GM12878 (cell line): ENCODE data around the gene PGC. TPM values are rescaled to one million over a fixed set of nuclear protein-coding genes. Genes with fewer than 3 reads are reported as not detected.

ENCODE experiments used
- ASH2L ChIP-seq: fragments of 300-600, 200-600 bp; sonication (generic); IDR thresholded peaks from 2 replicates; pipeline ENCODE4 v1.6.1; 2017; ENCODE audit warnings: low read depth, mild to moderate bottlenecking, borderline replicate concordance
- CBX3 ChIP-seq: fragments of 200-600 bp; sonication (generic); IDR thresholded peaks from 2 replicates; pipeline ENCODE4 v1.6.1; 2016; ENCODE audit warnings: low read depth, borderline replicate concordance
- E2F4 ChIP-seq: IDR thresholded peaks from 2 replicates; pipeline ENCODE4 v1.6.1; 2012; ENCODE audit warnings: low read depth, low read length, improper control_type of control experiment
- E4F1 ChIP-seq: fragments of 450-650 bp; IDR thresholded peaks from 2 replicates; pipeline ENCODE4 v1.6.1; 2018; ENCODE audit warnings: borderline replicate concordance, mild to moderate bottlenecking; ENCODE audit not compliant: partially characterized antibody
- EGR1 ChIP-seq, 2 experiments: IDR thresholded peaks; 1 replicate in 1 of 2; 2 replicates in 1 of 2; pipeline ENCODE4 v1.6.1; 2011 to 2012; ENCODE audit warnings: low read depth in 2 of 2, low read length in 2 of 2, borderline replicate concordance in 1 of 2, mild to moderate bottlenecking in 1 of 2, moderate library complexity in 1 of 2
- IRF4 ChIP-seq: IDR thresholded peaks from 2 replicates; pipeline ENCODE4 v1.6.1; 2011; ENCODE audit warnings: low read depth, low read length
- MXI1 ChIP-seq: fragments of 150-350 bp; IDR thresholded peaks from 2 replicates; pipeline ENCODE4 v1.6.1; 2011; ENCODE audit warnings: low read depth, mild to moderate bottlenecking, inconsistent platforms, low read length, improper control_type of control experiment
- NBN ChIP-seq: fragments of 450-650 bp; IDR thresholded peaks from 2 replicates; pipeline ENCODE4 v1.6.1; 2016
- NFXL1 ChIP-seq: fragments of 450-650 bp; IDR thresholded peaks from 2 replicates; pipeline ENCODE4 v1.6.1; 2017; ENCODE audit warnings: antibody characterized with exemption, mild to moderate bottlenecking, borderline replicate concordance
- NR2C1 ChIP-seq: fragments of 450-650 bp; IDR thresholded peaks from 2 replicates; pipeline ENCODE4 v1.6.1; 2017; ENCODE audit warnings: antibody characterized with exemption, mild to moderate bottlenecking, moderate library complexity
- PAX8 ChIP-seq: fragments of 450-650 bp; IDR thresholded peaks from 2 replicates; pipeline ENCODE4 v1.6.1; 2017; ENCODE audit warnings: mild to moderate bottlenecking, moderate library complexity
- PBX3 ChIP-seq: IDR thresholded peaks from 2 replicates; pipeline ENCODE4 v1.6.1; 2011; ENCODE audit warnings: mild to moderate bottlenecking, low read depth, low read length, moderate library complexity; ENCODE audit not compliant: insufficient replicate concordance
- PKNOX1 ChIP-seq: fragments of 450-650 bp; IDR thresholded peaks from 2 replicates; pipeline ENCODE4 v1.6.1; 2016; ENCODE audit warnings: mild to moderate bottlenecking
- SMARCA5 ChIP-seq: fragments of 450-650 bp; IDR thresholded peaks from 2 replicates; pipeline ENCODE4 v1.6.1; 2017; ENCODE audit warnings: mild to moderate bottlenecking
- SREBF2 ChIP-seq: IDR thresholded peaks from 2 replicates; pipeline ENCODE4 v1.6.1; 2012; ENCODE audit warnings: mild to moderate bottlenecking, low read length
- SRF ChIP-seq, 2 experiments: IDR thresholded peaks; 2 replicates each; pipeline ENCODE4 v1.6.1; 2011; ENCODE audit warnings: low read depth in 2 of 2, low read length in 2 of 2, mild to moderate bottlenecking in 1 of 2, moderate library complexity in 1 of 2
- TBL1XR1 ChIP-seq: IDR thresholded peaks from 2 replicates; pipeline ENCODE4 v1.6.1; 2012; ENCODE audit warnings: low read depth, low read length, improper control_type of control experiment
- TCF12 ChIP-seq: IDR thresholded peaks from 2 replicates; pipeline ENCODE4 v1.6.1; 2011; ENCODE audit warnings: low read depth, mild to moderate bottlenecking, low read length
- YBX1 ChIP-seq: fragments of 450-650 bp; IDR thresholded peaks from 2 replicates; pipeline ENCODE4 v1.6.1; 2016; ENCODE audit warnings: antibody characterized with exemption
- ZNF622 ChIP-seq: fragments of 450-650 bp; IDR thresholded peaks from 2 replicates; pipeline ENCODE4 v1.6.1; 2017; ENCODE audit warnings: mild to moderate bottlenecking, inconsistent platforms
- ZNF687 ChIP-seq: fragments of 450-650 bp; IDR thresholded peaks from 2 replicates; pipeline ENCODE4 v1.6.1; 2017; ENCODE audit warnings: mild to moderate bottlenecking, moderate library complexity
- polyA plus RNA-seq, 11 experiments: library from polyadenylated mRNA; depleted of rRNA in 4 of 11; unstranded in 6 of 11; stranded (reverse) in 5 of 11; fragments of >200 nt; fragmentation: Nextera tagmentation in 4 of 11; fragmentation: Illumina TruSeq in 1 of 11; extraction: Ambion mirVana in 4 of 11; extraction: Trizol in 1 of 11; gene quantifications; 1 replicate in 1 of 11; 2 replicates in 10 of 11; pipeline versions ENCODE4 v1.2.1 to v1.2.3, GENCODE V29; 2011 to 2016; ENCODE audit warnings: inconsistent platforms in 2 of 11, missing spikeins in 2 of 11, low read depth in 1 of 11
- total RNA-seq, 4 experiments: library from RNA; depleted of rRNA in 3 of 4; stranded (reverse); fragments of >200 nt in 3 of 4; fragmentation: Illumina TruSeq in 1 of 4; extraction: Trizol in 1 of 4; gene quantifications; 2 replicates each; pipeline versions ENCODE4 v1.2.1 to v1.2.3, GENCODE V29; 2013 to 2021

The PGC gene
- total and polyA plus RNA-seq, 10 of the 15 experiments (the other 5 are each of a cell fraction or from before 2014, with no cell fraction given) = 0.26 TPM; not detected in 9

GRCh38 chr6:41787219-41787917, 40.2 kb upstream of the PGC start, which contains the start of gene TOMM6 (continued):
- TF ChIP-seq TBL1XR1 = no peak
- TF ChIP-seq SMARCA5 = peak; percentile 74; the same call in 1 of the 2 replicates
- TF ChIP-seq ASH2L = peak; percentile 24; the same call in 1 of the 2 replicates
- TF ChIP-seq E4F1 = peak; percentile 81
- TF ChIP-seq SREBF2 = peak; percentile 33; the same call in 1 of the 2 replicates
- TF ChIP-seq YBX1 = no peak
- no peak for TF ChIP-seq ZNF622
- peak; percentile 62 for TF ChIP-seq PKNOX1
- peak; percentile 66; the same call in 1 of the 2 replicates for TF ChIP-seq TCF12
- 0 out of 3 replicates have a peak, but pooled peaks of 1 of the 2 experiments have one; percentile 28 for TF ChIP-seq EGR1 (IDR thresholded peaks at IDR 0.05; ENCODE audit: borderline replicate concordance in 1 of 2, low read depth in 2 of 2, low read length in 2 of 2)
- TF ChIP-seq IRF4 = peak; percentile 31; the same call in 1 of the 2 replicates
- TF ChIP-seq SRF (IDR thresholded peaks at IDR 0.05; ENCODE audit: low read depth in 2 of 2, low read length in 2 of 2) = peak in 1 of 2 experiments; percentile 87; a peak in 3 of 4 replicates
- 0 out of 2 replicates have a peak, but pooled peaks have one; percentile 27 for TF ChIP-seq ZNF687
- TF ChIP-seq PAX8 = no peak
- TF ChIP-seq NR2C1 = peak; percentile 75
- no peak for TF ChIP-seq CBX3
- no peak for TF ChIP-seq PBX3
- TF ChIP-seq NBN = peak; percentile 93
- no peak for TF ChIP-seq NFXL1
- TF ChIP-seq E2F4 = no peak
- peak; percentile 93 for TF ChIP-seq MXI1
